AG09309 (cell line): Measurements from ENCODE around the gene ZNF578.
"Not testable (repeated sequence)": the region's sequence is repeated elsewhere in the genome, so short reads cannot be mapped to it uniquely, and the experiment has no call there.

Experiments used
- DNase-seq: peaks from one replicate; pipeline ENCODE4 v3.0.0-alpha.2; 2010; ENCODE audit warnings: low read depth
- H3K4me3 ChIP-seq: 2 replicates; pipeline ENCODE4 v1.5.1; 2011; ENCODE audit warnings: mild to moderate bottlenecking, low read depth, low read length, moderate library complexity; ENCODE audit not compliant: control insufficient read depth
- CTCF ChIP-seq: IDR thresholded peaks from 2 replicates; pipeline ENCODE4 v1.5.1; 2011; ENCODE audit warnings: mild to moderate bottlenecking, low read depth, low read length, inconsistent platforms; ENCODE audit not compliant: insufficient read depth, control insufficient read depth; ENCODE audit errors: missing control alignments

Gene ZNF578

GRCh38 chr19:52541608-52542007 lies 88.3 kb downstream of the ZNF578 start:
- TF ChIP-seq CTCF, result no peak
- no peak overlapping the region for H3K4me3 ChIP-seq
- no peak for DNase-seq

- H3K4me3 ChIP-seq, DNase-seq: not testable (repeated sequence)
Observed at GRCh38 chr19:52542541-52542940, 89.2 kb downstream of the ZNF578 start.

GRCh38 chr19:52542984-52543664 lies 89.8 kb downstream of the ZNF578 start:
- no peak for TF ChIP-seq CTCF
- H3K4me3 ChIP-seq, result no peak overlapping the region
- no peak for DNase-seq

- no peak for DNase-seq
- H3K4me3 ChIP-seq, result no peak overlapping the region
- no peak for TF ChIP-seq CTCF
Observed at GRCh38 chr19:52554216-52554971, 101.0 kb downstream of the ZNF578 start.

- H3K4me3 ChIP-seq, result no peak overlapping the region
- no peak for DNase-seq
- no peak for TF ChIP-seq CTCF
Observed at GRCh38 chr19:52557231-52557995, 104.1 kb downstream of the ZNF578 start.

- H3K4me3 ChIP-seq, result not testable (repeated sequence)
Observed at GRCh38 chr19:52558732-52559445, 105.5 kb downstream of the ZNF578 start.

GRCh38 chr19:52561611-52562010 lies 108.3 kb downstream of the ZNF578 start:
- DNase-seq, H3K4me3 ChIP-seq: not testable (repeated sequence)

More at GRCh38 chr19:52558732-52559445, 105.5 kb downstream of the ZNF578 start:
- DNase-seq, result not testable (repeated sequence)
